ENCODE data around the gene ZNF385B. TPM values are rescaled to one million over a fixed set of nuclear protein-coding genes. Genes with fewer than 3 reads are reported as not detected.

ZNF385B gene
- total and polyA plus RNA-seq, 8 donors = 1.8 to 41.4 (median 3.5) TPM; not detected in 1

DNA sequence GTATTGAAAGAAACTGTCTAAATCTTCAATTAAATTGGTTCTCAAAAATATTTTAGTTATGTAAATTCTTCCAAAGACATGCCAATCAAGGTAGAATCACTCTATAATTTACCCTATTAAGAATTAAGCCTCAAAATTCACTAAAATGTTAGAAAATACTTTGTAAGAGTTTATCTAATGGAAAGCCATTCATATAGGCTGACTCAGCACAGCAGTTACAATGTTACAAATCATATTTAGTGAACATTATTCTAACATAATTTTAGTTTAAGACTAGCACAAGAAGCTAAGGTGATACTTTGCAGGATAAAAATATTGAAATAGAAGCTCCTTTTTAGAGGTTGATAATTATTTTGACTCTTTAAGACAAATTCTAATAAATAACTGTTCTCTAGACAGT lies 137.0 kb downstream of the ZNF385B start:
- H3K27me3 ChIP-seq = no peaks in the 10 kb centered on the region
- no peak for DNase-seq
- no peaks in the 10 kb centered on the region for H3K36me3 ChIP-seq
- H3K9me3 ChIP-seq = no peaks in the 10 kb centered on the region
- intact Hi-C loops (cut with DNase I; ENCODE audit: low total_unique reads) = no loop called here
- H3K27ac ChIP-seq = no peak overlapping the region
- TF ChIP-seq CTCF (IDR thresholded peaks at IDR 0.05) = no peak
- no peaks in the 10 kb centered on the region for H3K4me1 ChIP-seq
- no peak overlapping the region for H3K4me3 ChIP-seq

GRCh38 chr2:179720173-179720772 lies 141.1 kb downstream of the ZNF385B start:
- Histone ChIP-seq H3K36me3 (no peaks in the 10 kb centered on the region), H3K27me3 (no peaks in the 10 kb centered on the region), H3K4me3 (no peak overlapping the region), H3K4me1 (no peaks in the 10 kb centered on the region), H3K9me3 (no peaks in the 10 kb centered on the region), H3K27ac (no peak overlapping the region)
- intact Hi-C loops (cut with DNase I; ENCODE audit: low total_unique reads) = no loop called here
- TF ChIP-seq POLR2AphosphoS5 (IDR thresholded peaks at IDR 0.05) = no peak
- TF ChIP-seq POLR2A (IDR thresholded peaks at IDR 0.05) = no peak
- no peak for DNase-seq

DNA sequence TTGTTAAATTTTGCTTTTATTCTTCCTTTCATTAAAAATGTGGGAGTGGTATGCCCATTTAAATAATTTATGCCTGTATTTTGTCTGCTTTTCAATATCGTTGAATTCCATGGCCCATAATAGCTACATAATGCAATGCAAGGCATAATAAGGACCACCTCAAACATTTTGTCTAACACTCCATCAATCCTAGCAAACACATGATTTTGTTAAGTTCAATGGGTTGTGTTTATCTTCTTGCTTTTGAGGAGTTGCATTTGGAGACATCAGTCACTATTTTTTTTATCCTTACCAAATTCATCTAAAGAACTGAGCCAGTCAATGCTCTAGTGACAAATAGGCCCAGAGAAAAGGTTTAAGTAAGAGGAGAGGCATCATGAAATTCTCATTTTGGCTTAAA lies 145.5 kb downstream of the ZNF385B start:
- H3K4me3 ChIP-seq = no peak overlapping the region
- intact Hi-C loops (cut with DNase I; ENCODE audit: low total_unique reads) = no loop called here
- 78 to 94% (median 92%) methylated on average over 1 of the region's 1 CpG for WGBS, 5 donors
- H3K4me1 ChIP-seq = no peaks in the 10 kb centered on the region
- H3K9me3 ChIP-seq = no peaks in the 10 kb centered on the region
- TF ChIP-seq POLR2A (IDR thresholded peaks at IDR 0.05) (no peak), EP300 (IDR thresholded peaks at IDR 0.05) (no peak), POLR2AphosphoS5 (IDR thresholded peaks at IDR 0.05) (no peak), CTCF (IDR thresholded peaks at IDR 0.05) (no peak)
- H3K36me3 ChIP-seq = no peaks in the 10 kb centered on the region
- no peaks in the 10 kb centered on the region for H3K27me3 ChIP-seq
- no peak for DNase-seq
- H3K27ac ChIP-seq = no peak overlapping the region

- intact Hi-C loops (cut with DNase I; ENCODE audit: low total_unique reads) = no loop called here
- TF ChIP-seq POLR2AphosphoS5 (IDR thresholded peaks at IDR 0.05) = no peak
- no peak for TF ChIP-seq CTCF (IDR thresholded peaks at IDR 0.05)
- no peak for TF ChIP-seq POLR2A (IDR thresholded peaks at IDR 0.05)
- TF ChIP-seq EP300 (IDR thresholded peaks at IDR 0.05) = no peak
- DNase-seq = no peak
- H3K36me3 ChIP-seq = no peaks in the 10 kb centered on the region
- WGBS, 5 donors = 74 to 91% (median 86%) methylated on average over 1 of the region's 1 CpG
- H3K27ac ChIP-seq = no peak overlapping the region
- no peaks in the 10 kb centered on the region for H3K9me3 ChIP-seq
- H3K4me1 ChIP-seq = no peaks in the 10 kb centered on the region
- H3K27me3 ChIP-seq = no peaks in the 10 kb centered on the region
- no peak overlapping the region for H3K4me3 ChIP-seq
These were observed 146.2 kb downstream of the ZNF385B start for GRCh38 chr2:179715196-179715595.

- intact Hi-C loops (cut with DNase I; ENCODE audit: low total_unique reads) = no loop called here
These were observed 148.6 kb downstream of the ZNF385B start for GRCh38 chr2:179712825-179713224.

More at GRCh38 chr2:179712825-179713224, 148.6 kb downstream of the ZNF385B start:
- Histone ChIP-seq H3K9me3 (no peaks in the 10 kb centered on the region), H3K27me3 (no peaks in the 10 kb centered on the region), H3K4me1 (no peaks in the 10 kb centered on the region), H3K4me3 (no peak overlapping the region), H3K36me3 (no peaks in the 10 kb centered on the region), H3K27ac (no peak overlapping the region)
- WGBS, 5 donors = 74 to 80% (median 76%) methylated on average over 4 of the region's 4 CpGs
- DNase-seq = no peak
- TF ChIP-seq CTCF (IDR thresholded peaks at IDR 0.05) (no peak), POLR2A (IDR thresholded peaks at IDR 0.05) (no peak), POLR2AphosphoS5 (IDR thresholded peaks at IDR 0.05) (no peak), EP300 (IDR thresholded peaks at IDR 0.05) (no peak)

Data from stomach (tissue), 9 donors.